H9 (cell line): ENCODE measurements around the gene TMEM106B. TPM values are rescaled to one million over a fixed set of nuclear protein-coding genes. Genes with fewer than 3 reads are reported as not detected.

Experiments used
- DNase-seq: peaks from one replicate; pipeline ENCODE4 v3.0.0-alpha.2; 2017
- H2AFZ ChIP-seq: one replicate; pipeline ENCODE4 v1.6.1; 2013; ENCODE audit warnings: mild to moderate bottlenecking, low read length, control low read depth, moderate library complexity
- H2AK5ac ChIP-seq: 2 replicates; pipeline ENCODE4 v1.6.1; 2013; ENCODE audit warnings: low read length, control low read depth, mixed read lengths; ENCODE audit not compliant: insufficient read length
- H2BK120ac ChIP-seq: one replicate; pipeline ENCODE4 v1.6.1; 2013; ENCODE audit warnings: low read depth, mild to moderate bottlenecking, low read length, control low read depth, inconsistent platforms; ENCODE audit not compliant: poor library complexity, severe bottlenecking
- H2BK12ac ChIP-seq: 2 replicates; pipeline ENCODE4 v1.6.1; 2013; ENCODE audit warnings: low read length, control low read depth, mixed read lengths, low read depth; ENCODE audit not compliant: insufficient read length
- H2BK15ac ChIP-seq: 2 replicates; pipeline ENCODE4 v1.6.1; 2013; ENCODE audit warnings: low read depth, low read length, control low read depth
- H2BK20ac ChIP-seq: one replicate; pipeline ENCODE4 v1.6.1; 2013; ENCODE audit warnings: low read depth, mild to moderate bottlenecking, low read length, control low read depth, inconsistent platforms; ENCODE audit not compliant: poor library complexity, severe bottlenecking
- H2BK5ac ChIP-seq: 2 replicates; pipeline ENCODE4 v1.6.1; 2013; ENCODE audit warnings: low read length, control low read depth, mixed read lengths; ENCODE audit not compliant: insufficient read length
- H3K14ac ChIP-seq: 2 replicates; pipeline ENCODE4 v1.6.1; 2013; ENCODE audit warnings: low read length, control low read depth; ENCODE audit not compliant: insufficient read depth
- H3K18ac ChIP-seq: 2 replicates; pipeline ENCODE4 v1.6.1; 2013; ENCODE audit warnings: low read depth, mild to moderate bottlenecking, mixed read lengths, low read length, control low read depth; ENCODE audit not compliant: insufficient read length
- H3K23ac ChIP-seq: 2 replicates; pipeline ENCODE4 v1.6.1; 2013; ENCODE audit warnings: low read length, control low read depth, mixed read lengths, low read depth; ENCODE audit not compliant: insufficient read length
- H3K23me2 ChIP-seq: 2 replicates; pipeline ENCODE4 v1.6.1; 2013; ENCODE audit warnings: low read depth, mild to moderate bottlenecking, mixed read lengths, low read length, control low read depth; ENCODE audit not compliant: insufficient read length, poor library complexity, severe bottlenecking
- H3K27ac ChIP-seq: 2 replicates; pipeline ENCODE4 v1.5.1; 2013; ENCODE audit warnings: low read length, control low read depth, mixed read lengths, low read depth; ENCODE audit not compliant: insufficient read length
- H3K27me3 ChIP-seq: 2 replicates; pipeline ENCODE4 v1.6.1; 2013; ENCODE audit warnings: low read length, control low read depth, inconsistent platforms; ENCODE audit not compliant: insufficient read depth
- H3K4ac ChIP-seq: 2 replicates; pipeline ENCODE4 v1.6.1; 2013; ENCODE audit warnings: low read depth, mild to moderate bottlenecking, control low read depth, inconsistent platforms, low read length, moderate library complexity
- H3K4me1 ChIP-seq: 2 replicates; pipeline ENCODE4 v1.6.1; 2013; ENCODE audit warnings: low read length, control low read depth, inconsistent platforms; ENCODE audit not compliant: insufficient read depth
- H3K4me2 ChIP-seq: 2 replicates; pipeline ENCODE4 v1.6.1; 2013; ENCODE audit warnings: low read length, control low read depth, mixed read lengths; ENCODE audit not compliant: insufficient read length, insufficient read depth
- H3K56ac ChIP-seq: 2 replicates; pipeline ENCODE4 v1.6.1; 2013; ENCODE audit warnings: low read depth, mild to moderate bottlenecking, mixed read lengths, low read length, control low read depth; ENCODE audit not compliant: insufficient read length
- H3K79me1 ChIP-seq: 2 replicates; pipeline ENCODE4 v1.6.1; 2013; ENCODE audit warnings: low read depth, mild to moderate bottlenecking, moderate library complexity, low read length, control low read depth, inconsistent platforms; ENCODE audit not compliant: insufficient read depth, poor library complexity, severe bottlenecking
- H3K79me2 ChIP-seq: 2 replicates; pipeline ENCODE4 v1.6.1; 2013; ENCODE audit warnings: low read length, control low read depth, inconsistent platforms; ENCODE audit not compliant: insufficient read depth
- H3K9ac ChIP-seq: 2 replicates; pipeline ENCODE4 v1.6.1; 2013; ENCODE audit warnings: low read length, control low read depth, mixed read lengths; ENCODE audit not compliant: insufficient read length; ENCODE audit errors: extremely low read depth
- H3K9me3 ChIP-seq: one replicate; pipeline ENCODE4 v1.6.1; 2013; ENCODE audit warnings: low read depth, low read length, inconsistent platforms; ENCODE audit not compliant: control insufficient read depth
- H3T11ph ChIP-seq: one replicate; pipeline ENCODE4 v1.6.1; 2013; ENCODE audit warnings: mild to moderate bottlenecking, low read length, control low read depth, inconsistent platforms
- H4K20me1 ChIP-seq: one replicate; pipeline ENCODE4 v1.6.1; 2013; ENCODE audit not compliant: control insufficient read depth, insufficient read length, insufficient read depth
- H4K5ac ChIP-seq: 2 replicates; pipeline ENCODE4 v1.6.1; 2013; ENCODE audit warnings: low read depth, mild to moderate bottlenecking, mixed read lengths, low read length, control low read depth; ENCODE audit not compliant: insufficient read length
- H4K8ac ChIP-seq: replicated peaks from 2 replicates; pipeline ENCODE4 v1.6.1; 2013; ENCODE audit warnings: low read length, control low read depth, mixed read lengths, low read depth; ENCODE audit not compliant: insufficient read length
- H4K91ac ChIP-seq: 2 replicates; pipeline ENCODE4 v1.6.1; 2013; ENCODE audit warnings: low read depth, mild to moderate bottlenecking, moderate library complexity, mixed read lengths, low read length, control low read depth; ENCODE audit not compliant: insufficient read length
- H3K27ac Mint-ChIP-seq, 3 experiments: 2 replicates in 2 of 3; 3 replicates in 1 of 3; pipeline ENCODE4 v1.8.0; 2020 to 2021; ENCODE audit warnings: mixed read lengths in 3 of 3, mild to moderate bottlenecking in 1 of 3, moderate library complexity in 1 of 3
- H3K27me3 Mint-ChIP-seq: 2 replicates; pipeline ENCODE4 v1.8.0; 2021; ENCODE audit warnings: low read depth, mild to moderate bottlenecking, moderate library complexity, mixed read lengths
- H3K36me3 Mint-ChIP-seq, 3 experiments: 2 replicates in 2 of 3; 3 replicates in 1 of 3; pipeline ENCODE4 v1.8.0; 2020 to 2021; ENCODE audit warnings: low read depth in 3 of 3, mixed read lengths in 3 of 3; ENCODE audit not compliant: insufficient read depth in 1 of 3
- H3K4me1 Mint-ChIP-seq, 2 experiments: 2 replicates each; pipeline ENCODE4 v1.8.0; 2020; ENCODE audit warnings: mixed read lengths in 2 of 2
- H3K4me3 Mint-ChIP-seq, 2 experiments: 2 replicates in 1 of 2; 3 replicates in 1 of 2; pipeline ENCODE4 v1.8.0; 2020 to 2021; ENCODE audit warnings: mild to moderate bottlenecking in 2 of 2, mixed read lengths in 2 of 2, moderate library complexity in 1 of 2
- H3K9me3 Mint-ChIP-seq, 2 experiments: 2 replicates in 1 of 2; 3 replicates in 1 of 2; pipeline ENCODE4 v1.8.0; 2020; ENCODE audit warnings: mild to moderate bottlenecking in 2 of 2, mixed read lengths in 2 of 2, moderate library complexity in 1 of 2
- CTCF ChIP-seq: fragments of 200-600 bp; sonication (generic); conservative IDR thresholded peaks from 3 replicates; pipeline ENCODE4 v1.8.0; 2021; ENCODE audit warnings: antibody characterized with exemption, mild to moderate bottlenecking
- WGBS: extraction: QIAGEN DNeasy Blood & Tissue Kit; methylation state at CpG from one replicate; pipeline ENCODE4 v1.1.7; 2013; ENCODE audit warnings: missing lambda C conversion rate, low lambda C conversion rate, mixed read lengths; ENCODE audit not compliant: insufficient read length; ENCODE audit errors: extremely low coverage; 5-methylcytosine and 5-hydroxymethylcytosine counted together
- total RNA-seq: library from RNA; stranded (reverse); gene quantifications from 2 replicates; pipeline ENCODE4 v1.2.1, GENCODE V29; 2021

TMEM106B gene
- total RNA-seq, 1 experiment from 2014 or later, result 28.4 TPM

GRCh38 chr7:12235970-12236369 lies 24.9 kb downstream of the TMEM106B start:
- no peak overlapping the region for H3K4me2 ChIP-seq
- no peaks in the 10 kb centered on the region for H3K23me2 ChIP-seq
- Mint-ChIP-seq H3K4me3 (no peak overlapping the region), H3K27ac (no peak overlapping the region), H3K27me3 (no peaks in the 10 kb centered on the region), H3K36me3 (peaks cover 13 to 41% (median 13%) of the 10 kb centered on the region in 3 experiments), H3K4me1 (no peaks in the 10 kb centered on the region), H3K9me3 (peaks cover 2% of the 10 kb centered on the region in 2 experiments; a peak in 3 of 5 replicates)
- H4K8ac ChIP-seq, result no peak overlapping the region
- H4K91ac ChIP-seq, result no peak overlapping the region
- H3K27ac ChIP-seq, result no peak overlapping the region
- WGBS, result no CpG with 5 or more reads among the region's 1 CpG
- H2AFZ ChIP-seq, result no peak overlapping the region
- H3K27me3 ChIP-seq, result no peaks in the 10 kb centered on the region
- no peak overlapping the region for H3K14ac ChIP-seq
- no peak overlapping the region for H2BK120ac ChIP-seq
- no peak overlapping the region for H3T11ph ChIP-seq
- no peak overlapping the region for H2BK5ac ChIP-seq
- no peak overlapping the region for H3K18ac ChIP-seq
- no peak overlapping the region for H2BK12ac ChIP-seq
- no peak overlapping the region for H2AK5ac ChIP-seq
- H4K20me1 ChIP-seq, result no peaks in the 10 kb centered on the region
- no peaks in the 10 kb centered on the region for H3K79me2 ChIP-seq
- H2BK20ac ChIP-seq, result no peak overlapping the region
- H3K4ac ChIP-seq, result no peak overlapping the region
- H3K56ac ChIP-seq, result no peak overlapping the region
- H4K5ac ChIP-seq, result no peak overlapping the region
- no peak overlapping the region for H3K23ac ChIP-seq
- H3K79me1 ChIP-seq, result no peaks in the 10 kb centered on the region
- H3K4me1 ChIP-seq, result no peaks in the 10 kb centered on the region
- no peak overlapping the region for H3K9ac ChIP-seq
- no peak for DNase-seq
- H3K9me3 ChIP-seq, result no peaks in the 10 kb centered on the region
- no peak for TF ChIP-seq CTCF
- no peak overlapping the region for H2BK15ac ChIP-seq
